B cell (primary cell): ENCODE results near the gene UBE2G2. TPM values are rescaled to one million over a fixed set of nuclear protein-coding genes. Genes with fewer than 3 reads are reported as not detected.

Source experiments
- ATAC-seq: fragments of 200-7000 bp; cut with Tn5 transposase; one replicate; pipeline ENCODE4 v1.10.0; 2021; ENCODE audit warnings: low read depth, mild to moderate bottlenecking, moderate number of reproducible peaks, moderate library complexity
- CTCF ChIA-PET: fragments of 350-600 bp; sonication (Branson Sonifier 250); formaldehyde crosslinking; loops from one replicate; lab custom pipeline; 2021; ENCODE audit warnings: antibody characterized with exemption, inconsistent platforms; lab: Charles Lee
- POLR2A ChIA-PET: fragments of 350-600 bp; sonication (Branson Sonifier 250); formaldehyde crosslinking; loops from one replicate; lab custom pipeline; 2021; ENCODE audit warnings: antibody characterized with exemption; lab: Charles Lee
- DNase-seq: peaks from one replicate; pipeline ENCODE4 v3.0.0; 2013
- H2AFZ ChIP-seq: 2 replicates; pipeline ENCODE4 v1.6.1; 2012; ENCODE audit warnings: mild to moderate bottlenecking, low read depth, low read length; ENCODE audit not compliant: insufficient read depth, poor library complexity, severe bottlenecking
- H3K27ac ChIP-seq, 2 donors: 1 replicate in 1 of 2; 2 replicates in 1 of 2; pipeline ENCODE4 v1.5.1; 2012 to 2013; ENCODE audit warnings: low read length in 2 of 2, mild to moderate bottlenecking in 2 of 2, moderate library complexity in 1 of 2
- H3K27me3 ChIP-seq, 4 experiments: fragments of 200-600 bp in 1 of 4; sonication (generic) in 1 of 4; replicated peaks in 1 of 4; 1 replicate in 2 of 4; 2 replicates in 2 of 4; pipeline versions ENCODE4 v1.6.1 to v1.7.0; 2013 to 2016; ENCODE audit warnings: low read length in 3 of 4, mild to moderate bottlenecking in 2 of 4, mixed read lengths in 1 of 4, moderate library complexity in 1 of 4; ENCODE audit not compliant: insufficient read depth in 4 of 4, control insufficient read depth in 3 of 4; ENCODE audit errors: control extremely low read depth in 1 of 4
- H3K36me3 ChIP-seq, 2 experiments: replicated peaks in 1 of 2; 1 replicate in 1 of 2; 2 replicates in 1 of 2; pipeline versions ENCODE4 v1.6.1 to v1.7.1; 2013; ENCODE audit warnings: low read length in 1 of 2; ENCODE audit not compliant: insufficient read depth in 2 of 2, control insufficient read depth in 1 of 2; ENCODE audit errors: control extremely low read depth in 1 of 2, extremely low read depth in 1 of 2
- H3K4me1 ChIP-seq, 2 donors: fragments of 200-600 bp in 1 of 2; sonication (generic) in 1 of 2; 1 replicate in 1 of 2; 2 replicates in 1 of 2; pipeline versions ENCODE4 v1.5.1 to v1.6.1; 2013 to 2017; ENCODE audit warnings: low read length in 2 of 2; ENCODE audit not compliant: control insufficient read depth in 2 of 2, insufficient read depth in 2 of 2
- H3K4me2 ChIP-seq: replicated peaks from 2 replicates; pipeline ENCODE3; 2012; ENCODE audit warnings: mild to moderate bottlenecking, low read depth, low read length; ENCODE audit not compliant: poor library complexity, severe bottlenecking
- H3K4me3 ChIP-seq, 5 experiments: fragments of 200-600 bp in 1 of 5; sonication (generic) in 1 of 5; 1 replicate in 3 of 5; 2 replicates in 2 of 5; pipeline versions ENCODE4 v1.5.1 to v1.7.0; 2011 to 2016; ENCODE audit warnings: low read length in 4 of 5, mild to moderate bottlenecking in 4 of 5, low read depth in 2 of 5, control low read depth in 1 of 5, moderate library complexity in 1 of 5; ENCODE audit not compliant: insufficient read depth in 1 of 5; ENCODE audit errors: control extremely low read depth in 1 of 5, extremely low read depth in 1 of 5
- H3K79me2 ChIP-seq: fragments of 200-600 bp; sonication (generic); one replicate; pipeline ENCODE4 v1.6.0; 2016; ENCODE audit warnings: low read length; ENCODE audit not compliant: control insufficient read depth, insufficient read depth
- H3K9ac ChIP-seq: fragments of 200-600 bp; sonication (generic); 2 replicates; pipeline ENCODE4 v1.6.1; 2017; ENCODE audit warnings: mild to moderate bottlenecking, low read length, moderate library complexity
- H3K9me3 ChIP-seq, 3 donors: one replicate each; pipeline versions ENCODE4 v1.6.1 to v1.7.1; 2013; ENCODE audit warnings: low read length in 2 of 3; ENCODE audit not compliant: control insufficient read depth in 2 of 3, insufficient read depth in 1 of 3; ENCODE audit errors: control extremely low read depth in 1 of 3
- H4K20me1 ChIP-seq: 2 replicates; pipeline ENCODE4 v1.6.0; 2012; ENCODE audit warnings: mild to moderate bottlenecking, low read length; ENCODE audit not compliant: insufficient read depth, control insufficient read depth, poor library complexity, severe bottlenecking
- H3K27ac Mint-ChIP-seq: one replicate; pipeline ENCODE4 v1.8.0; 2021; ENCODE audit warnings: mixed read lengths
- H3K27me3 Mint-ChIP-seq: one replicate; pipeline ENCODE4 v1.8.0; 2021; ENCODE audit warnings: mixed read lengths
- H3K4me1 Mint-ChIP-seq: one replicate; pipeline ENCODE4 v1.8.0; 2021; ENCODE audit warnings: mixed read lengths
- H3K4me3 Mint-ChIP-seq: one replicate; pipeline ENCODE4 v1.8.0; 2021; ENCODE audit warnings: mixed read lengths
- H3K9me3 Mint-ChIP-seq: one replicate; pipeline ENCODE4 v1.8.0; 2022; ENCODE audit warnings: mixed read lengths; ENCODE audit not compliant: insufficient read depth
- EZH2 ChIP-seq: IDR thresholded peaks from 2 replicates; pipeline ENCODE4 v1.6.1; 2012; ENCODE audit warnings: borderline replicate concordance, low read depth, mild to moderate bottlenecking, moderate library complexity, low read length; ENCODE audit not compliant: insufficient read depth, poor library complexity, severe bottlenecking
- WGBS: methylation state at CpG from one replicate; pipeline ENCODE4 v1.1.5; 2013; ENCODE audit warnings: missing lambda C conversion rate; ENCODE audit not compliant: insufficient coverage; 5-methylcytosine and 5-hydroxymethylcytosine counted together
- intact Hi-C: fragments of 100-400 bp; cut with micrococcal nuclease; formaldehyde crosslinking; loops from one replicate; pipeline ENCODE4 v1.10.0; 2022
- polyA plus RNA-seq: library from polyadenylated mRNA; depleted of rRNA; stranded (reverse); fragments of >200 nt; gene quantifications from 2 replicates; pipeline ENCODE4 v1.2.3, GENCODE V29; 2012
- total RNA-seq, 2 donors: library from RNA; stranded (reverse); fragments of 120-200 nt in 1 of 2; gene quantifications; 1 replicate in 1 of 2; 2 replicates in 1 of 2; pipeline versions ENCODE4 v1.2.3 to v1.2.4, GENCODE V29; 2013 to 2022
- TF ChIP-seq, protein P1 (sequence below): fragments of 200-600 bp; IDR thresholded peaks from one replicate; pipeline ENCODE4 v1.8.0; 2022; ENCODE audit warnings: antibody characterized with exemption, mild to moderate bottlenecking

Gene UBE2G2
- total and polyA plus RNA-seq, 2 donors (not counting 1 experiment from before 2014, with no cell fraction given) = 96.4 to 109 TPM

DNA sequence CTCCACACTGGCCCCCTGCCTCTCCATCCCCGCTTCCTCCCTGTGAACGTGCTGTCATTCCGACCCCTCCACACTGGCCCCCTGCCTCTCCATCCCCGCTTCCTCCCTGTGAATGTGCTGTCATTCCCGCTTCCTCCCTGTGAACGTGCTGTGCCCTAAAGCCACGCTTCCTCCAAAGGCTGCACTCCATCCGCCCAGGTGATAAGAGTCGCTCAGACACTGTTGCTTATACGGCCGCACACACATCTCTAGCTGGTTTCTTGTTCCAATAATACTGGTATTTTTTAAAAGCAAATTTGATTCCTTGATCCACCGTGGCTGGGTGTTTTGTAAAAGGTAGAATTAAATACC lies 51.0 kb downstream of the UBE2G2 start:
- Mint-ChIP-seq H3K4me1 (no peaks in the 10 kb centered on the region), H3K27me3 (peaks cover 21% of the 10 kb centered on the region), H3K4me3 (no peak overlapping the region), H3K27ac (no peak overlapping the region), H3K9me3 (no peaks in the 10 kb centered on the region)
- TF ChIP-seq, protein P1, sequence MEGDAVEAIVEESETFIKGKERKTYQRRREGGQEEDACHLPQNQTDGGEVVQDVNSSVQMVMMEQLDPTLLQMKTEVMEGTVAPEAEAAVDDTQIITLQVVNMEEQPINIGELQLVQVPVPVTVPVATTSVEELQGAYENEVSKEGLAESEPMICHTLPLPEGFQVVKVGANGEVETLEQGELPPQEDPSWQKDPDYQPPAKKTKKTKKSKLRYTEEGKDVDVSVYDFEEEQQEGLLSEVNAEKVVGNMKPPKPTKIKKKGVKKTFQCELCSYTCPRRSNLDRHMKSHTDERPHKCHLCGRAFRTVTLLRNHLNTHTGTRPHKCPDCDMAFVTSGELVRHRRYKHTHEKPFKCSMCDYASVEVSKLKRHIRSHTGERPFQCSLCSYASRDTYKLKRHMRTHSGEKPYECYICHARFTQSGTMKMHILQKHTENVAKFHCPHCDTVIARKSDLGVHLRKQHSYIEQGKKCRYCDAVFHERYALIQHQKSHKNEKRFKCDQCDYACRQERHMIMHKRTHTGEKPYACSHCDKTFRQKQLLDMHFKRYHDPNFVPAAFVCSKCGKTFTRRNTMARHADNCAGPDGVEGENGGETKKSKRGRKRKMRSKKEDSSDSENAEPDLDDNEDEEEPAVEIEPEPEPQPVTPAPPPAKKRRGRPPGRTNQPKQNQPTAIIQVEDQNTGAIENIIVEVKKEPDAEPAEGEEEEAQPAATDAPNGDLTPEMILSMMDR = no peak
- TF ChIP-seq EZH2 = no peak
- ChIA-PET CTCF (interaction anchor here (1.1 kb wide), 1 partner anchor 44 kb away, joined by 4 read pairs; no protein-coding TSS in a partner anchor), POLR2A (no interaction called here)
- no peaks in the 10 kb centered on the region for H4K20me1 ChIP-seq
- H3K4me1 ChIP-seq = no peaks in the 10 kb centered on the region
- no peak overlapping the region for H3K9ac ChIP-seq
- no peak overlapping the region for H3K27ac ChIP-seq
- intact Hi-C loops = no loop called here
- H3K36me3 ChIP-seq = no peaks in the 10 kb centered on the region
- H3K9me3 ChIP-seq = peaks cover 0 to 5% (median 0%) of the 10 kb centered on the region in 3 donors
- peaks cover 0 to 9% (median 2%) of the 10 kb centered on the region in 4 experiments for H3K27me3 ChIP-seq
- no peak overlapping the region for H2AFZ ChIP-seq
- ATAC-seq = no peak
- no peak for DNase-seq
- H3K79me2 ChIP-seq = no peaks in the 10 kb centered on the region
- WGBS = 24% methylated on average over 11 of the region's 12 CpGs
- H3K4me3 ChIP-seq = no peak overlapping the region
- H3K4me2 ChIP-seq = no peak overlapping the region

DNA sequence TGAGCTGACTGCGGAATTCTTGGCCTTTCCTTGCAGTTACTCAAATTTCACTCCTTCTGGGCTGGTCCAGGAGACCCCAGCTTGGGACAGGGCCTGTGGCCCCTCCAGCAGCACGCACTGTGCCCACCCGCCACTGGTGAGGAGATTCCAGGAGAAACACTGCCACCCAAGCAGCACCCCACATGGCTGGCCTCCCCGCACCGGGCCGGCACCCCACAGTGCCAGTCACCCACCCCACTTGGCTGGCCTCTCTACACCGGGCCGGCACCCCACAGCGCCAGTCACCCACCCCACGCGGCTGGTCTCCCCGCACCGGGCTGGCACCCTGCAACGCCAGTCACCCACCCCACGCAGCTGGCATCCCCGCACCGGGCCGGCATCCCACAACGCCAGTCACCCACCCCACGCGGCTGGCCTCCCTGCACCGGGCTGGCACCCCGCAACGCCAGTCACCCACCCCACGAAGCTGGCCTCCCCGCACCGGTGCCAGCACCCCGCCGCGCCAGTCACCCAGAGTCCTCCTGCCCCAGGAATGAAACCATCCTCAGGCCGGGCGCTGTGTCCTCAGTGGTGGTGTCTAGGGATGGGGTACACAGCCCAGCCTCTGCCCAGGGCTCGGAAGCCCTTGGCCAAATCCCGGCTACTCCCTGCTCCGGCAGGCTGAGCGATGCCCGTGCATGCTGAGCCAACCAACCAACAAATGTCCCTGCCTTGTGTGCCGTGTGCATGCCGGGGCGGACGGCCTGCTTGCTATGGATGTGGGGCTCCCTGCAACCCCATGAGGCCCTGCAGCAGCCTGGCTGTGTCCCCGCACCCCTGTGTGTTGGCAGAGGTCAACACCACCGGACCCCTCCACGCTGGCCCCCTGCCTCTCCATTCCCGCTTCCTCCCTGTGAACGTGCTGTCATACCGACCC lies 51.6 kb downstream of the UBE2G2 start:
- peaks cover 20% of the 10 kb centered on the region for H3K27me3 Mint-ChIP-seq
- no peak overlapping the region for H3K27ac ChIP-seq
- POLR2A ChIA-PET = no interaction called here
- no peaks in the 10 kb centered on the region for H3K9me3 Mint-ChIP-seq
- TF ChIP-seq, protein P1 = no peak
- no peak for TF ChIP-seq EZH2
- H3K36me3 ChIP-seq = no peaks in the 10 kb centered on the region
- H3K9ac ChIP-seq = no peak overlapping the region
- CTCF ChIA-PET = interaction anchor here (1.1 kb wide), 1 partner anchor 44 kb away, joined by 4 read pairs; no protein-coding TSS in a partner anchor
- no peak overlapping the region for H3K4me3 Mint-ChIP-seq
- H4K20me1 ChIP-seq = no peaks in the 10 kb centered on the region
- no peaks in the 10 kb centered on the region for H3K79me2 ChIP-seq
- WGBS = 94% methylated on average over 42 of the region's 47 CpGs
- no peak overlapping the region for H3K27ac Mint-ChIP-seq
- intact Hi-C loops = no loop called here
- ATAC-seq = no peak
- no peaks in the 10 kb centered on the region for H3K4me1 Mint-ChIP-seq
- peaks cover 0 to 5% (median 0%) of the 10 kb centered on the region in 3 donors for H3K9me3 ChIP-seq
- no peak overlapping the region for H2AFZ ChIP-seq
- no peaks in the 10 kb centered on the region for H3K4me1 ChIP-seq
- no peak overlapping the region for H3K4me2 ChIP-seq
- DNase-seq = no peak
- no peak overlapping the region for H3K4me3 ChIP-seq
- peaks cover 0 to 9% (median 2%) of the 10 kb centered on the region in 4 experiments for H3K27me3 ChIP-seq
